ENCODE data around the gene MAP3K15.

MAP3K15 gene

GRCh38 chrX:19343535-19344408 lies 171.5 kb downstream of the MAP3K15 start, which contains the start of gene PDHA1:
PDHA1 (plus strand) TSS chrX:19343927; CDS start chrX:19344038, 111 bp downstream.
- peak; percentile 90 for DNase-seq

DNA sequence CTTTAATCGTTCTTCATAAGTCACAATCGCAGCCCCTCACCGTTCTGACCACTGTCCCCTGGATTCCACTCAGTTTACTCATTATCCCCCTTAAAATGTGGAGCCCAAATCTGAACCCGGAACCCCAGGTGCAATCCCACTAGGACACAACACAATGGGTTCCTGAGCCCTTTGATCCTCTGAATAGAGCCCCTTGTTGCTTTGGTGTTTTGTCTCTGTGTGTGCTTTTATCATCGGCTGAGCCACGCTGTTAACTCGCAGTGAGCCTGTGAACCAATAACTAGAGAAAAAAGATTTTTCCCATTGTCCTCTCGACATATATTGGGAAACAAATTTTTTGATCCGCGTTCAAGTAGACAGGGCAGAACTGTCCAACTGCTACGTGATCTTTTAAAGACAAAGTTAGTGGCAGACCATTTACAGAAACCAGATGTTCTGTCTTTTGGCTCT lies 172.2 kb downstream of the MAP3K15 start:
- no peak for DNase-seq

- DNase-seq = no peak
These were observed 172.9 kb downstream of the MAP3K15 start for GRCh38 chrX:19342331-19342906.

DNA sequence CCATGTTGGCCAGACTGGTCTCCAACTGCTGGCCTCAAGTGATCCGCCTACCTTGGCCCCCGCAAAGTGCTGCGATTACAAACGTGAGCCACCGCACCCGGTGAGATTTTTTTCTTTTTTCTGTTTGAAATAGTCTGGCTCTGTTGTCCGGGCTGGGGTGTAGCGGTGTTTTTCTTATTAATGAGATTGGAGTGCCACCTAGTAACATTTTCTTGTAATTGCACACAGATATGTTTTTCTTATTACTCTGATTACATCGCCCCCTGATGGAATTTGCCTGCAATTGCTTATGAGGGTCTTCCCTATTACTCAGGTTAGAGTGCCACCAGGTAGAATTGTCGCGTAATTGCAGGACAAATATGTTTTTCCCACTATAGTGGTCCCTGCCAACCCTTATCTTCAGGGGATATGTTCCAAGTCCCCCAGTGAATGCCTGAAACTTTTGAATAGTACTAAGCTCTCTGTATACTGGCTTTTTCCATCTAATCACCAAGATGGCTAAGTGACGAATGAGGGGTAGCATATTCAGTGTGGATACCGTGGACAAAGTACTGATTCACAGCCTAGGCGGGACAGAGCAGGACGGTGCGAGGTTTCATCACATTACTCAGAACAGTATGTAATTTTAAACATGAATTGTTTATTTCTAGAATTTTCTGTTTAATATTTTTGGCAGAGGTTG lies 180.2 kb downstream of the MAP3K15 start:
- no peak for DNase-seq

DNA sequence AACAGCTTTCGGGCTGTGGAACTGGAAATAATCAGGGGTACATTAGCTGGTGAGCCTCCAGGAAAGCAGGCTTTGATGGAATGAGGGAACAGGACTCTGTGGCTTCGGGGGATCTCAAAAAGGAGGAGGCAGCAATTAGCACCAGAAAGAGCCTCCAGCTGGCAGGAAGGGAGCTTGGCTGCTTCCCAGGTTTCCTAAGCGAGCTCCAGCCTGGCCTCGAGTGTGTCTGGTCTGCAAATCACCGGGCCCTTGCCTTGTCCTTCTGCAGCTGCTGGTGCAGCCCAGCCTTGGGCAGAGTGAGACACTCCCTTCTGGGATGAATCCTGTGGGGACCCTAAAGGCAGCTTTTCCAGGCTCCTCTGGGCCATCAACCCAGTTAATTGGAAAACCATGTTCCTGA lies 182.3 kb downstream of the MAP3K15 start:
- no peak for DNase-seq

- no peak for DNase-seq
These were observed 183.5 kb downstream of the MAP3K15 start for GRCh38 chrX:19331831-19332230.

DNA sequence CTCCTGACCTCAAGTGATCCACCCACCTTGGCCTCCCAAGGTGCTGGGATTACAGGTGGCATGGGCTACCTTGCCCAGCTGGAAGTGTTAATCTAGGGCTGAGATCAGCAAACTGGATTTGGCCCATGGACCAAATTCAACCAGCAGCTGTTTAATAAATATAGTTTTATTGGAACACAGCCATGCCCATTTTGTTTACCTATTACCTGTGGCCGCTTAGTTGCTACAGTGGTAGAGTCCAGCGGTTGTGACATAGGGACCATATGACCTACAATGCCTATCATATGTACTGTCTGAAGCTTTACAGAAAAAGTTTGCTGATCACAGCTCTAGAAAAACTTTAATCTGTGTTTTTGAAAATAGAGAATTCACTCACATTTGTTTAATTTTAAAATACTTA lies 188.7 kb downstream of the MAP3K15 start:
- DNase-seq = no peak

Data from NCI-H2171 (cell line).